ENCODE results near the gene SCRG1. TPM values are rescaled to one million over a fixed set of nuclear protein-coding genes. Genes with fewer than 3 reads are reported as not detected.

SCRG1 gene
- polyA plus RNA-seq, 2 of the 4 experiments (the other 2 are of a cell fraction): not detected

DNA sequence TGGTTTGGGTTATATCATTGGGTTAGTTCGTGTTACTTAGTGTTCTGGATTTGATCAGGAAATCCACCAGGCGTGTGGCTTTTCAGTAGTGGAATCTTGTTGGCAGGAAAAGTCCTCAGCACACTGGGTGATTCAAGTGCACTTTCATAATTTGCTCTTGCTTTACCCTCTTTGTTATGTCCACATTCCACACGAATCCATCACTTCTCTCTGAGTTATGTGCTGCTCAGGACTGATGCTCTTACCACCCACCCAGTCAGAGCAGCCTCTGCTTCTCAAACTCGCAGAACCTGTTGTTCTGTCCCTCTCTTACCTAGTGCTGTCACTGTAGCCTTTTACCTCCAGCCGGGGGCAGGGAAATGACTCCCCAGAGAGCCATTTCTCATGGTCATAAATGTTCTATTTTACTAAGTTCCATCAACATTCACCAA, 37.2 kb upstream of the SCRG1 start:
- FAIRE-seq: no peak
- no peak overlapping the region for H3K4me2 ChIP-seq
- CTCF ChIA-PET: no interaction called here

DNA sequence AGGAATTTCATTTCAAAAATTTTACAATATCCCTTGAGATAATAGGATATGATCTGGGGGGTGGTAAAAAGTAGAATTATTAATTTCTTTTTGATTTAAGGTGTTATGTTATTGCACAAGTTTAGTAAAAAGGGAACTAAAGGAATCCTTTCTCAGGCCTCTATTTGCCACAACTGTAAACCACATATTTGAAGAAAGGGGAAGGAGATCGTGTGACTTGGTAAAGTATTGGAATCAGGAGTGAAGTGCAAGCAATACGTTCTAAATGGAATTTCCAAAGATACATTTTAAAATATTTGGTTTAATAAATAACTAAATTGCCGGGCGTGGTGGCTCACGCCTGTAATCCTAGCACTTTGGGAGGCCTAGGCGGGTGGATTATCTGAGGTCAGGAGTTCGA, 35.3 kb upstream of the SCRG1 start:
- Histone ChIP-seq H3K9me3 (0 out of 3 replicates have a peak, but pooled peaks cover 4% of the 10 kb centered on the region), H3K4me2 (no peak overlapping the region), H3K4me1 (no peaks in the 10 kb centered on the region), H3K27ac (no peak overlapping the region), H3K4me3 (no peak overlapping the region)
- ATAC-seq: no peak
- no peak for DNase-seq (ENCODE audit: low read depth in 1 of 2, low spot score in 1 of 2)
- WGBS (ENCODE audit: missing lambda C conversion rate): 75% methylated on average over 7 of the region's 7 CpGs
- FAIRE-seq: no peak
- POLR2A ChIA-PET: no interaction called here
- CTCF ChIA-PET: no interaction called here
- TF ChIP-seq HOXA7 (CRISPR knock-in tag; IDR thresholded peaks at IDR 0.05) (no peak), KDM1A (IDR thresholded peaks at IDR 0.05; ENCODE audit: low read depth) (no peak), FOSB (CRISPR knock-in tag; IDR thresholded peaks at IDR 0.05) (no peak), NFE2L2 (conservative IDR thresholded peaks at IDR 0.05; ENCODE audit: low read length) (no peak), HOXB5 (CRISPR knock-in tag; IDR thresholded peaks at IDR 0.05) (no peak), HDAC2 (IDR thresholded peaks at IDR 0.05) (no peak), GATA3 (IDR thresholded peaks at IDR 0.05; ENCODE audit: borderline replicate concordance) (no peak), POLR2AphosphoS2 (conservative IDR thresholded peaks at IDR 0.05; ENCODE audit: low read length) (no peak), FOSL2 (IDR thresholded peaks at IDR 0.05) (no peak), FOSL2 (CRISPR knock-in tag; IDR thresholded peaks at IDR 0.05) (no peak), NR3C1 (IDR thresholded peaks at IDR 0.05) (no peak), SREBF2 (IDR thresholded peaks at IDR 0.05) (no peak), HOXB13 (CRISPR knock-in tag; IDR thresholded peaks at IDR 0.05; ENCODE audit: low read depth) (no peak)
- TF ChIP-seq, protein P1, sequence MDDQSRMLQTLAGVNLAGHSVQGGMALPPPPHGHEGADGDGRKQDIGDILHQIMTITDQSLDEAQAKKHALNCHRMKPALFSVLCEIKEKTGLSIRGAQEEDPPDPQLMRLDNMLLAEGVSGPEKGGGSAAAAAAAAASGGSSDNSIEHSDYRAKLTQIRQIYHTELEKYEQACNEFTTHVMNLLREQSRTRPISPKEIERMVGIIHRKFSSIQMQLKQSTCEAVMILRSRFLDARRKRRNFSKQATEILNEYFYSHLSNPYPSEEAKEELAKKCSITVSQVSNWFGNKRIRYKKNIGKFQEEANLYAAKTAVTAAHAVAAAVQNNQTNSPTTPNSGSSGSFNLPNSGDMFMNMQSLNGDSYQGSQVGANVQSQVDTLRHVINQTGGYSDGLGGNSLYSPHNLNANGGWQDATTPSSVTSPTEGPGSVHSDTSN (IDR thresholded peaks at IDR 0.05): no peak
- TF ChIP-seq, protein P2, sequence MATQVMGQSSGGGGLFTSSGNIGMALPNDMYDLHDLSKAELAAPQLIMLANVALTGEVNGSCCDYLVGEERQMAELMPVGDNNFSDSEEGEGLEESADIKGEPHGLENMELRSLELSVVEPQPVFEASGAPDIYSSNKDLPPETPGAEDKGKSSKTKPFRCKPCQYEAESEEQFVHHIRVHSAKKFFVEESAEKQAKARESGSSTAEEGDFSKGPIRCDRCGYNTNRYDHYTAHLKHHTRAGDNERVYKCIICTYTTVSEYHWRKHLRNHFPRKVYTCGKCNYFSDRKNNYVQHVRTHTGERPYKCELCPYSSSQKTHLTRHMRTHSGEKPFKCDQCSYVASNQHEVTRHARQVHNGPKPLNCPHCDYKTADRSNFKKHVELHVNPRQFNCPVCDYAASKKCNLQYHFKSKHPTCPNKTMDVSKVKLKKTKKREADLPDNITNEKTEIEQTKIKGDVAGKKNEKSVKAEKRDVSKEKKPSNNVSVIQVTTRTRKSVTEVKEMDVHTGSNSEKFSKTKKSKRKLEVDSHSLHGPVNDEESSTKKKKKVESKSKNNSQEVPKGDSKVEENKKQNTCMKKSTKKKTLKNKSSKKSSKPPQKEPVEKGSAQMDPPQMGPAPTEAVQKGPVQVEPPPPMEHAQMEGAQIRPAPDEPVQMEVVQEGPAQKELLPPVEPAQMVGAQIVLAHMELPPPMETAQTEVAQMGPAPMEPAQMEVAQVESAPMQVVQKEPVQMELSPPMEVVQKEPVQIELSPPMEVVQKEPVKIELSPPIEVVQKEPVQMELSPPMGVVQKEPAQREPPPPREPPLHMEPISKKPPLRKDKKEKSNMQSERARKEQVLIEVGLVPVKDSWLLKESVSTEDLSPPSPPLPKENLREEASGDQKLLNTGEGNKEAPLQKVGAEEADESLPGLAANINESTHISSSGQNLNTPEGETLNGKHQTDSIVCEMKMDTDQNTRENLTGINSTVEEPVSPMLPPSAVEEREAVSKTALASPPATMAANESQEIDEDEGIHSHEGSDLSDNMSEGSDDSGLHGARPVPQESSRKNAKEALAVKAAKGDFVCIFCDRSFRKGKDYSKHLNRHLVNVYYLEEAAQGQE (IDR thresholded peaks at IDR 0.05): no peak
- TF ChIP-seq, protein P3, sequence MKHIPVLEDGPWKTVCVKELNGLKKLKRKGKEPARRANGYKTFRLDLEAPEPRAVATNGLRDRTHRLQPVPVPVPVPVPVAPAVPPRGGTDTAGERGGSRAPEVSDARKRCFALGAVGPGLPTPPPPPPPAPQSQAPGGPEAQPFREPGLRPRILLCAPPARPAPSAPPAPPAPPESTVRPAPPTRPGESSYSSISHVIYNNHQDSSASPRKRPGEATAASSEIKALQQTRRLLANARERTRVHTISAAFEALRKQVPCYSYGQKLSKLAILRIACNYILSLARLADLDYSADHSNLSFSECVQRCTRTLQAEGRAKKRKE (CRISPR knock-in tag; IDR thresholded peaks at IDR 0.05; ENCODE audit: low read depth): no peak
- TF ChIP-seq, protein P4, sequence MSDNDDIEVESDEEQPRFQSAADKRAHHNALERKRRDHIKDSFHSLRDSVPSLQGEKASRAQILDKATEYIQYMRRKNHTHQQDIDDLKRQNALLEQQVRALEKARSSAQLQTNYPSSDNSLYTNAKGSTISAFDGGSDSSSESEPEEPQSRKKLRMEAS (IDR thresholded peaks at IDR 0.05): no peak
- TF ChIP-seq, protein P5, sequence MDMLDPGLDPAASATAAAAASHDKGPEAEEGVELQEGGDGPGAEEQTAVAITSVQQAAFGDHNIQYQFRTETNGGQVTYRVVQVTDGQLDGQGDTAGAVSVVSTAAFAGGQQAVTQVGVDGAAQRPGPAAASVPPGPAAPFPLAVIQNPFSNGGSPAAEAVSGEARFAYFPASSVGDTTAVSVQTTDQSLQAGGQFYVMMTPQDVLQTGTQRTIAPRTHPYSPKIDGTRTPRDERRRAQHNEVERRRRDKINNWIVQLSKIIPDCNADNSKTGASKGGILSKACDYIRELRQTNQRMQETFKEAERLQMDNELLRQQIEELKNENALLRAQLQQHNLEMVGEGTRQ (IDR thresholded peaks at IDR 0.05): no peak
- TF ChIP-seq, protein P6, sequence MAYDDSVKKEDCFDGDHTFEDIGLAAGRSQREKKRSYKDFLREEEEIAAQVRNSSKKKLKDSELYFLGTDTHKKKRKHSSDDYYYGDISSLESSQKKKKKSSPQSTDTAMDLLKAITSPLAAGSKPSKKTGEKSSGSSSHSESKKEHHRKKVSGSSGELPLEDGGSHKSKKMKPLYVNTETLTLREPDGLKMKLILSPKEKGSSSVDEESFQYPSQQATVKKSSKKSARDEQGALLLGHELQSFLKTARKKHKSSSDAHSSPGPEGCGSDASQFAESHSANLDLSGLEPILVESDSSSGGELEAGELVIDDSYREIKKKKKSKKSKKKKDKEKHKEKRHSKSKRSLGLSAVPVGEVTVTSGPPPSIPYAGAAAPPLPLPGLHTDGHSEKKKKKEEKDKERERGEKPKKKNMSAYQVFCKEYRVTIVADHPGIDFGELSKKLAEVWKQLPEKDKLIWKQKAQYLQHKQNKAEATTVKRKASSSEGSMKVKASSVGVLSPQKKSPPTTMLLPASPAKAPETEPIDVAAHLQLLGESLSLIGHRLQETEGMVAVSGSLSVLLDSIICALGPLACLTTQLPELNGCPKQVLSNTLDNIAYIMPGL (CRISPR knock-in tag; IDR thresholded peaks at IDR 0.05; ENCODE audit: borderline replicate concordance): no peak

More for the DNA sequence above, 37.2 kb upstream of the SCRG1 start:
- Histone ChIP-seq H3K27ac (no peak overlapping the region), H3K4me3 (no peak overlapping the region), H3K4me1 (no peaks in the 10 kb centered on the region), H3K9me3 (0 out of 3 replicates have a peak, but pooled peaks cover 4% of the 10 kb centered on the region)
- no peak for ATAC-seq
- POLR2A ChIA-PET: no interaction called here
- no peak for DNase-seq (ENCODE audit: low read depth in 1 of 2, low spot score in 1 of 2)
- TF ChIP-seq, protein P3 (CRISPR knock-in tag; IDR thresholded peaks at IDR 0.05; ENCODE audit: low read depth): no peak
- no peak for TF ChIP-seq HOXA7 (CRISPR knock-in tag; IDR thresholded peaks at IDR 0.05)
- no peak for TF ChIP-seq ZNF302 (CRISPR knock-in tag; IDR thresholded peaks at IDR 0.05)
- TF ChIP-seq NFE2L2 (conservative IDR thresholded peaks at IDR 0.05; ENCODE audit: low read length): no peak
- TF ChIP-seq MYC (IDR thresholded peaks at IDR 0.05; ENCODE audit: borderline replicate concordance, low read length): no peak
- TF ChIP-seq, protein P2 (IDR thresholded peaks at IDR 0.05): no peak
- no peak for TF ChIP-seq EHMT2 (IDR thresholded peaks at IDR 0.05; ENCODE audit: low read depth)
- no peak for TF ChIP-seq FOXS1 (CRISPR knock-in tag; IDR thresholded peaks at IDR 0.05)
- 48% methylated on average over 5 of the region's 5 CpGs for WGBS (ENCODE audit: missing lambda C conversion rate)

Measured in A549 (cell line).